ENCODE results near the gene UNC5C.

The UNC5C gene

GRCh38 chr4:95129821-95130311, 418.9 kb downstream of the UNC5C start:
- no peak for DNase-seq (ENCODE audit: low spot score)

GRCh38 chr4:95129031-95129430, 419.7 kb downstream of the UNC5C start:
- DNase-seq (ENCODE audit: low spot score), result no peak

DNA sequence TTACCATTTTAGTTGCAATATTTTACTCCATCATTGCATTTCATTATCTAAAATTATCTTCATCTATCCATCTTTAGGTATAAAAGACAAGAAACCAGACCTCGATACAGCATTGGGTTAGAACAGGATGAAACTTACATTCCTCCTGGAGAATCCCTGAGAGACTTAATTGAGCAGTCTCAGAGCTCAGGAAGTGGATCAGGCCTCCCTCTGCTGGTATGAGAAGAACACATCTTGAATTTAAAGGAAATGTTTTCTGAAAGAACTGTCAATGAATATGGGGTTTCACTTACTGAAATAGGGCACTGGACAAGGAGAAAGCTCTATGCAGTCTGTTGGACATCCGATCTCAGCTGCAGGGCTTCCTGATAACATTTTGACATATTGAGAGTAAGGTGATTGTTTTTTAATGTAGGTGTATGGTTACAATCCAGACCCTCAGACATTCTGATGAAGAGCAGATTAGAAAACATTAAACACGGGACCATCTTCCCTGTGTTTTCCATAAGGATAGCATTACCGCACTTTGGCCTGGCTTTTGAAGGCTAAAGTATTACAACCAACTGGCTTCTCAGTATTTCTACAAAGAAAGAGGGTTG, 423.8 kb downstream of the UNC5C start:
- DNase-seq (ENCODE audit: low spot score), result peak; percentile 73

DNA sequence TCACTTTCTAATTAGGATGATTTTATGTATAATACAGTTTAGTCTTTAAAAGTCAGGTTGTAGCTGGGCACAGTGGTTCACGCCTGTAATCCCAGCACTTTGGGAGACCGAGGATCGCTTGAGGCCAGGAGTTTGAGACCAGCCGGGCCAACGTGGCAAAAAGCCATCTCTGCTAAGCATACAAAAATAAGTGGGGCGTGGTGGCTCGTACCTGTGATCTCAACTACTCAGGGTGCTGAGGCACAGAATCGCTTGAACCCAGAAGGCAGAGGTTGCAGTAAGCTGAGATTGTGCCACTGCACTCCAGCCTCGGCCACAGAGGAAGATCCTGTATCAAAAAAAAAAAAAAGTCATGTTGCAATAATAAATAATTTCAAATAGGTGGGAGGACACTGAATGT, 426.8 kb downstream of the UNC5C start:
- no peak for DNase-seq (ENCODE audit: low spot score)

DNA sequence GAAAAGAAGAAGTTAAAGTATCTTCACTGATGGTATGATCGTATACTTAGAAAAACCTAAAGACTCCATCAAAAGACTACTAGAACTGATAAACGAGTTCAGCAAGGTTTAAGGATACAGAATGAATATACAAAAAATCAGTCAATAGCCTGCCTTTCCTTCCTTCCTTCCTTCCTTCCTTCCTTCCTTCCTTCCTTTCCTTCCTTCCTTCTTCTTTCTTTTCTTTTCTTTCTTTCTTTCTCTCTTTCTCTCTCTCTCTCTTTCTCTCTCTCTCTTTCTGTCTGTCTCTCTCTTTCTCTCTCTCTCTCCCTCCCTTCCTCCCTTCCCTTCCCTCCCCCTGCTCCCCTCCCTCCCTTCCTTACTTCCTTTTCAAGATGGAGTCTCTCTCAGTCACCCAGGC, 428.3 kb downstream of the UNC5C start:
- no peak for DNase-seq (ENCODE audit: low spot score)

DNA sequence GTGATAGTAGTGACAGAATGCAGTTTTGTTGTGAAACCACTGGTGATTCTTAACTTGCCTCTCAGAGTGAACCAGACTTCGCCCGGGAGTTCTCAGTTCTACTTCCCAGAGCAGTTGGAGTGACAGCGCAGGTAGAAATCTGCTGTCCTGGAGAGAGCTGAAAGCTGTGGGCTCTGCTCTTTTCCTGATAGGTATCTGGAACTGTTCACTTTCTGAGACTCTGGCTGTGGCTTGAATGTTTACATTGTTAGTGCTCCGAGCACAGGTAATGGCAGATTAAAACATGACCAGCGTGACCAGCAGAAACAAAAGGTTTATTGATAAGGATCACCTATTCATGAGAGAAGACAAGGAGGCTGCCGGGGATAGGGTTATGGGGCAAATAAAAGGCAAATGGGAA, 430.3 kb downstream of the UNC5C start:
- DNase-seq (ENCODE audit: low spot score), result peak; percentile 48

DNA sequence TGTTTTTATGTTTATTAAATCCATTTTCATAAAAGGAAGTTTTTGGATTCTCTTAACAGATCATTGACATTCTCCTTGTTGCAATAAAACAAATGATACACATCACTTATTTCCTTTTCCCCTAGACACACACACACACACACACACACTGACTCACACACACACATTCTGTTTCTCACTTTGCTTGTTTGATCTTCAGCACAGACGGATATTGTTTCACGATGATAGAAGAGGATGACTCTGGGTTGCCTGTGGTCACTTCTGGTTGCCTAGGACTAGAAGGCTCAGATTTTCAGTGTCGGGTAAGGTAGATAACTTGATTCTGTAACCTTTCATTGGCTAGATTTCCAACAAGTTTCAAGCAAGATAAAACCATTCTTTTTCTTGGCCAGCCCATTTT, 434.3 kb downstream of the UNC5C start:
- DNase-seq (ENCODE audit: low spot score), result no peak
